Measurements from ENCODE around the gene PLA2G2F.

PLA2G2F gene

DNA sequence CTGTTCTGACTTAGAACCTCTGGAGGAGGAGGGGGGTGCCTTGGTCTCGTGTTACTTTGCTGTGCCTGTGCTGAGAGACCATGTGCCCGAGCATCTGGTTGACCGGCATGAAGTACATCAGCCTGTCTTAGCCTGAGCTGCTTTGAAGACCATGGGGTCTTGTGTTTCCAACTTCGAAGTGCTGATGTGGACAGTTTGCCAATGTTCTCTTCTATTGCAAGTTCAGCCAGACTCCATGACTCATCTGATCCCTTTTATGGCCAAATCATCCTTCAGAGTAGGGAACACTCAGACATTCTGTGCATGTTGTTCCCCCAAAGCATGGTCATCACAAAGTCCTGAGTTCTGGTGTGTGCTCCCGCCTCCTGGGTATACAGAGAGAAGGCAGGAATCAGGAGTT is 53.2 kb downstream of the PLA2G2F start:
- DNase-seq = no peak

DNA sequence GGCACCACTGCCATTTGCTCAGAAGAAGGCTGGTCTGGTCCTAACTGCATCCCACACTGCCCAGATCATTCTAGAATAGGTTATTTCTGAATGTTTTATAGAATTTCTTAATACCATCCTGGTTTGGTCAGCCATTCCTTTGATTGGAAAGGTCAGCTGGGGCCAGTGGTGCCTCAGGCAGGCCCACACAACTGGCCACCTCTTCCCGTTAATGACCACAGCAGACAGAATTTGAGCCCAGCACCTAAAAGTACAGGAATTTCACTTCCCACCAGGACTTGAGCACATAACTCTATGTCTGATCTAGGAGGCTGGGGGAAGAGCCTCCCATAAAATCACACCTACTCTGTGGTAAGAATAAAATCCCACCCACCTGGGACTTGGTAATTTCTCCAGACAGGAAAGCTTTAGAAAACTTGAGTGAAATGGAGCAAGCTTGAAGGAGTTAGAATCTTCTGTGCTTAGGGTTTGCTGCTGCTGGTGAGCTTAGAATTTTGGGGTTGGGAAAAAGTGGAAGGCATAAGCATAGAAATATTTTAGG is 53.8 kb downstream of the PLA2G2F start:
- no peak for DNase-seq

DNA sequence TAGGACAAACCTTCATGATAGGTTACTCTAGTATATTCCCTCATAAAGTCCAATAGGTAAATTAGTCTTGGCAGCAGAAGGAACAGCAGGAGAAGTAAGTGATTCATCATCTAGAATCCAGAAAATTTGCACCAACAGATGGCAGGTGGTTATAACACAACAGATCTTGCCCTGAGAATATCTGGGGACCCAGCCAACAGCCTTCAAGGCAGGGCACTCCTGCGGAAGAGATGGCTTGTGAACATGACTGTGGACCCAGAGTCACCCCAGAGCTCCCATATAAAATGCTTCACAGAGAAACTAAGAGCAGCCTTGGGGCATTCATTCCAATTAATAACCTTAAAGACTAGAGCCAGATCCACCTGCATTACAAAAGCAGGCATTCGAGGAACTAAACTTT is 55.1 kb downstream of the PLA2G2F start:
- DNase-seq = peak; percentile 75

DNA sequence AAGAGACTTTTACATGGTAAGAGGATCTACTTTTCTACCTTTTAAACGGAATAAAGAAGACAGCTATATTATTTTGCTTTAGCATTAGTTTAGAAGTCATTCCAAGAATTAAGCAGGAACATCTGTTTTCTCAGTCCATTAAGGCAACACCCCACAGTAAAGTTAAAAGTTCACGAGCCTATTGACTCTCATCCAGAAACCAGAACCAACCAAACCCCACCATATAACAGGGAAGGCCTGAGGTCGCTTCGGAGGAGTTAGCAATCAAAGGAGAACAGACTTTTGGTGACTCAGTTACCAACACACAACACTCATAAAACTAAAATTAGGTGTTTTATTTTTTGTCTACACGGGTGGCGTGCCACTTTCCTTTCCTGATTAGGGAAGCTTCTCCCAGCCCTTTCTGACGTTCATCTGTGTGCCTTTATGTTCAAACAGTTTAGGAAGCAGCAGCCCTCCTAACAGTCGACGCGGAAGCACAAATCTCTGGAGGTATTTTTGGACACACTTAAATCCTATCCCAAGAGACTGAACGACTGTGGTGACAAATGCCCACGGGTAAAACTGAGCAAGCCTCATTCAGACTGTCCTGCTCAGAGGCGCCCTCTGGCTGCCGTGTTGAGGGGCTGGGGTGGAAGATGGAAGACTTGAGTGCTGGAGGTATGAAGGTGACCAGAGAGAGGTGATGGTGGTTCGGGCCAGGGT is 55.8 kb downstream of the PLA2G2F start:
- DNase-seq = peak; percentile 22

DNA sequence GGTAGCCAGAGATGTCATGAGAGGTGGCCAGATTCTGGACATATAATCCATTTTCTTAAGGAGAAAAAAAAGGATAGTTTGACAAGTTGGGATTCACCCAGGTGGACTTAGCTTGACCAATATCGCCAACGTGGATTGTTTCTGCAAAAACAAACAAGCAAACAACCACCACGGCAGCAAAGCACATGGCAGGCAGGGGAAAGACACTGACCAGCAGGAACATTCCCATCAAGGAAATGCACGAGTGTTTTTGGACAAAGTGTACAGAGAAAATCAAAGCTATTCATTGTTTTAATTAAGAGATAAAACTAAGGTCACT is 56.3 kb downstream of the PLA2G2F start:
- no peak for DNase-seq

DNA sequence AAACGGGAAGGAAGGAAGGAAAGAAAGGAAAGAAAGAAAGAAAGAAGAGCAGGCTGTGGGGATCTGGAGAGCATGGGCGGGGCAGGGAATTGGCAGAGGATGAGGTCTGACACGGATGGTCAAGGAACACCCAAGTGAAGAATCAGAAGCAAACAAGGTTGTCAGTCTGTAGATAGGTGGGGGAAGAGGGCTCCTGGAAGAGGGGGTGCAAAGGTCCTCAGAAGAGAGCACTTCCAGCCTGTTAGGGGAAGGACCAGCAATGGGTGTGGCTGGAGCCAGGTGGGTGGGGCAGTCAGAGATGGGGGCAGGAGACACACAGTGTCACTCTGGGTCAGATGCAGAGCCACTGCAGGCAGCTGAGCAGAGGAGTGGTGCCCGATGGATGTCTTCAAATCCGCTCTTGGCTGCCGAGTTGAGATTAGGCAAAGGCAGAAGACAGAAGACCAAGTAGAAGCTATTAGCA is 58.2 kb downstream of the PLA2G2F start:
- DNase-seq = no peak

DNA sequence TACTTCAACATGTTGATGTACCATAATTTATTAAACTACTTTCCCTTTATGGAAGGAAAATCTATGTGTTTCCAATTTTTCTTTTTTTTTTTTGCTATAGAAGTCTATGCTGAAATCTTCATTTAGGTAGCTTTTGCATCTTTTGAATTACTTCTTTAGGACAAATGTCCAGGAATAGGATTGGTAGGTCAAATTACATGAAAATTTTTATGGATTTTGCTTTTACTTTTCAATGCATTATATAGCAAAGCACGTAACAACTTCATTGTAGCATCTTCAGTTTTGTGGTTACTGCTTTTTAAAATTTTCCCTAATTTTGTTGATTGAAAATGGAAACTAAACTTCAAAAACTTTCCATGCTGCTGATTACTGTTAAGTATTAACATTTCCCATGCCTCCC is 59.2 kb downstream of the PLA2G2F start:
- no peak for DNase-seq

DNA sequence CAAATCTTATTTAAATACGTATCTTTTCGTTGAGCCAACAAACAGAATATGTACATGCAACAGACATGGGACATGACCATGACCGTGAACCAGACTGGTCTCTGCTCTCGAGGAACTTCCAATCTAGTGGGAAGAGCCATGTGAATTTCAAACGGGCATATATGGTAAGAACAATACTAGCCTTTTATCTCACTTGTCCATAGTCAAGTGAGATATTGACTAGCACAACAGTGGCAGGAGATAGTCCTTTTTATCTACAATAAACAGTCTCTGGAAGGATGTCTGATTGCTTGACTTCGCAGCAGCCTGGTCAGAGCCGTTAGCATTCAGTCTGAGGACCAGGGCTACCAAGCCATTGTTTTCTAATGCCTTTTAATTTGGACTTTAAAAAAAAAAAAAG is 59.8 kb downstream of the PLA2G2F start:
- no peak for DNase-seq

DNA sequence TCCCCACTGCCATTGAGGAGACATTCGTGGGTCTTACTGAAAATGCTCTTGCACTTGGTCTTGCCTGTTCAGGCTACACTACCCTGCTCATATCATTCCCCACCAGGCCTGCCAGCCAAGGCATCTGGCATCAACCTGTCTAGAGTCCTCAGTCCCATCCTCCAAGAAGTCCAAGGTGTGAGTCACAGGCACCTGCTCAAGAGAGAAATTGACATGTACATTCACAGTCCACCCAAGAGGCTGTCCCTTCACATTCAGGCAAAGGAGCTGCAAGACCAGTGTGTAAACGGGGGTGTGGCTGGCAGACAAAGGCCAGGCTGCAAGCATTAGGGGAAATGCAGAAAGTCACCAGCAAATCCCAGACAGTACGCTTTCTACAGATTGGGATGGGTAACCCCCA is 60.3 kb downstream of the PLA2G2F start:
- DNase-seq = no peak

DNA sequence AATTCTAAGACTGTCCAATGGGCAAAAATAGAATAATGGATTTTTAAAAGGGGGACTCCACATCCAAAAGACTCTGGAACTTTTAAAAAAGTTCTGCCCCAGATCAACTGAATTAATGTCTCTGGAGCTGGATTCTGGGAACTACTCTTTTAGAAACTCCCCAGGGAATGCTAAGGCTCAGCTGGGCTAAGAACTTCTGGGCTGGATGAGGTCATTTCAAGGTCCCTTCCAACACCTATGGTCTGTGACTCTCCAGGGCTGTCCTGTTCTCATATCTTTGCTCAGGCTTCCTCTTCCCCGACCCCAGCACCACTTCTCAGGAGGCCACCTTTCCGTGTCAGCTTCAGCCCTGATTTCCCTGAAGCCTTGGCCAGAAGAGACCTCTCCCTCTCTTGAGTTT is 60.7 kb downstream of the PLA2G2F start:
- no peak for DNase-seq

Data from NCI-H2171 (cell line).